GM18519 (cell line): Measurements from ENCODE around the gene GTF2B.
"Not testable (repeated sequence)": the region's sequence is repeated elsewhere in the genome, so short reads cannot be mapped to it uniquely, and the experiment has no call there.

Experiments
- ATAC-seq: cut with Tn5 transposase; IDR thresholded peaks from one replicate; pipeline ENCODE4 v1.9.1; 2021; ENCODE audit warnings: mild to moderate bottlenecking, moderate library complexity; ENCODE audit not compliant: unreplicated experiment, low FRiP score

Gene GTF2B

GRCh38 chr1:88888750-88889149, 2.6 kb downstream of the GTF2B start:
- ATAC-seq = no peak

GRCh38 chr1:88885933-88886332, 5.4 kb downstream of the GTF2B start:
- no peak for ATAC-seq

GRCh38 chr1:88883156-88883555, 8.2 kb downstream of the GTF2B start:
- no peak for ATAC-seq

- not testable (repeated sequence) for ATAC-seq
Observed at GRCh38 chr1:88880717-88881116, 10.7 kb downstream of the GTF2B start.

GRCh38 chr1:88878731-88879130, 12.6 kb downstream of the GTF2B start:
- ATAC-seq = no peak

GRCh38 chr1:88877911-88878310, 13.5 kb downstream of the GTF2B start:
- ATAC-seq = no peak

- ATAC-seq = no peak
Observed at GRCh38 chr1:88877382-88877825, 14.0 kb downstream of the GTF2B start.

- no peak for ATAC-seq
Observed at GRCh38 chr1:88876573-88877365, 14.6 kb downstream of the GTF2B start.

GRCh38 chr1:88875595-88875994, 15.8 kb downstream of the GTF2B start:
- ATAC-seq = no peak

GRCh38 chr1:88873737-88874349, 17.5 kb downstream of the GTF2B start:
- no peak for ATAC-seq

- ATAC-seq = not testable (repeated sequence)
Observed at GRCh38 chr1:88869644-88870043, 21.7 kb downstream of the GTF2B start.

GRCh38 chr1:88867743-88868521, 23.4 kb downstream of the GTF2B start:
- ATAC-seq = no peak

GRCh38 chr1:88851303-88852063, 39.9 kb downstream of the GTF2B start:
- no peak for ATAC-seq

- no peak for ATAC-seq
Observed at GRCh38 chr1:88847643-88848042, 43.7 kb downstream of the GTF2B start.

GRCh38 chr1:88825721-88826120, 65.6 kb downstream of the GTF2B start:
- no peak for ATAC-seq

- not testable (repeated sequence) for ATAC-seq
Observed at GRCh38 chr1:88819642-88820041, 71.7 kb downstream of the GTF2B start.

- ATAC-seq = no peak
Observed at GRCh38 chr1:88813471-88813870, 77.9 kb downstream of the GTF2B start.

GRCh38 chr1:88812366-88812765, 79.0 kb downstream of the GTF2B start:
- no peak for ATAC-seq

- ATAC-seq = no peak
Observed at GRCh38 chr1:88803444-88803843, 87.9 kb downstream of the GTF2B start.

- ATAC-seq = no peak
Observed at GRCh38 chr1:88802950-88803349, 88.4 kb downstream of the GTF2B start.
